HG03097 (cell line): ENCODE results near the gene RNF169.
"Not testable (repeated sequence)": the region's sequence is repeated elsewhere in the genome, so short reads cannot be mapped to it uniquely, and the experiment has no call there.

Experiments used
- ATAC-seq: cut with Tn5 transposase; IDR thresholded peaks from one replicate; pipeline ENCODE4 v1.9.1; 2021; ENCODE audit not compliant: unreplicated experiment, low FRiP score

RNF169 gene

DNA sequence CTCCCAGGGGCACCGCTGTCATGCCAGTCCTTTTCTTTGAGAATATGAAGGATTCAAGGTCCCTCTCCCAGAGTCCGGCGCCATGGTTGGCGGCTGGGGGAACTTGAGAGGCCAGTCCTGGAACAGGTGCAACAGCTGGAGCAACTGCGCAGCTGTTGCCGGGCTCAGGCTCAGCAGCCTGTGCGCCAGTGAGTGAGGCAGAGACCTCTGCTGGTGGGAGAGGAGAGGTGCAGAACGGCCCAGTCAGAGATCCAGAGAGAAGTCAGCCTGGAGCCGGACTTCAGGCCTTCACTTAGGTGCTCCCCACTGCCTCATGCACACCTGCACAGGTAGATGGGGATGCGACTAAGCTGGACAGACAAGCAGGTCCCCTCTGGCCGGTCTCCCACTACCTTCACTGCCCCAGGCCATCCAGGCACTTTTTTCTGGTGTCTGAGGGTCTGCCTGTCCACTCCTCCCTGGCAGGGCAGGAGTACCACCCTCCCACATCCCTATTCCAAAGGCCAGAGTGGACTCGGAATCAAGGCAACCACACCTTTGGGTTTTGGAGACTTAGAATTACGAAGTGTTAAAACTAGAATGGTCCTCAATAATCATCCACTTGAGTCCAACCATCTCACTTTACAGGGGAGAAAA lies 22.0 kb upstream of the RNF169 start:
- ATAC-seq = peak; percentile 50

DNA sequence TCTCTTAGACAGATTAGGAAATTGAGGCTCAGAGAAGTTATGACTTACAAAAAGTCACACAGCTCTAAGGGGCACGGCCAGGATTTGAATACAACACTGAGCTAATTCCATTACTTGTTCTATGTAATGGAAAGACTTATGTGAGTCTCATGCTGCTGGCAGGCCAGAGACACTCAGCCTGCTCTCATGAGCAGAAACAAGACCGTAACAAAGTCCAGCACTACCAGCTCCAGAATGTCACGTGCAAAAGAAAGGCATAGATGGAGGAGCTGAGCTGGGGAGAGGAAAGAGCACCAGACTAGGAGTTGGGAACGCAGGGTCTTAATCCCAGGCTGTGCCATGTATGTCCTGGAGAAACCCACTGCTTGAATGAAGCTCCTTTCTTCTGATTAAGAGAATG lies 19.3 kb upstream of the RNF169 start:
- no peak for ATAC-seq

DNA sequence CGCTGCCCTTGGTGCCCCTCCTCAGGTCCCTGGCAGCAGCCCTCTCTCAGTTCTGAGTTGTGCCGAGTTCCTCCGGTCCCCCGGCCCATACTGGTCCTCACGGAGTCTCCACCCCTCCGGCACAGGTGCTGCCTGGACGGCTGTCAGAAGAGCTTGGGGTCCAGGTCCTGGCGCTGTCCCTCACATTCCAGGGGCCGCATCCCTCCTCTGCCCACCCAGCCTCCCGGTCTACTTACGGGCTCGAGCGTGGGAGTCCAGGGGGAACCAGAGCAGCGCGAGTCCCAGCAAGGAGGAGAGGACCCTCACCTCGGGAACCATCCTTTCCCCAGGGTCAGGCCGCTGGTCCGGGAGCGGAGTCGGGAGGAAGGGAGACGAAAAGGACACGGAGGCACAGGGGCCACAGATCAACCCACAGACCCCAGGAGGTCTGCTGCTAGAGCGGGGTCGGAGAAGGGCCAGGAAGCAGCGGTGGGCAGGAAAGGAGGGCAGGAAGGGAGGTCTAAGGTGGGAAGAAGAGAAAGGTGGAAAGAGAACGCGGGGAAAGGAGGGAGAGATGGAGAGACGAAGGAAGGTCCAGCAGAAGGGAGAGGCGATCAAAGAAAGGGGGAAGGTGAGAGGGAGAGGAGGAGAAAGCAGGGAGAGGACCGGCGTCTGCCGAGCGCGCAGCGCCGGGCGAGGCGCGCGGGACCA lies 17.9 kb upstream of the RNF169 start:
- ATAC-seq = no peak

DNA sequence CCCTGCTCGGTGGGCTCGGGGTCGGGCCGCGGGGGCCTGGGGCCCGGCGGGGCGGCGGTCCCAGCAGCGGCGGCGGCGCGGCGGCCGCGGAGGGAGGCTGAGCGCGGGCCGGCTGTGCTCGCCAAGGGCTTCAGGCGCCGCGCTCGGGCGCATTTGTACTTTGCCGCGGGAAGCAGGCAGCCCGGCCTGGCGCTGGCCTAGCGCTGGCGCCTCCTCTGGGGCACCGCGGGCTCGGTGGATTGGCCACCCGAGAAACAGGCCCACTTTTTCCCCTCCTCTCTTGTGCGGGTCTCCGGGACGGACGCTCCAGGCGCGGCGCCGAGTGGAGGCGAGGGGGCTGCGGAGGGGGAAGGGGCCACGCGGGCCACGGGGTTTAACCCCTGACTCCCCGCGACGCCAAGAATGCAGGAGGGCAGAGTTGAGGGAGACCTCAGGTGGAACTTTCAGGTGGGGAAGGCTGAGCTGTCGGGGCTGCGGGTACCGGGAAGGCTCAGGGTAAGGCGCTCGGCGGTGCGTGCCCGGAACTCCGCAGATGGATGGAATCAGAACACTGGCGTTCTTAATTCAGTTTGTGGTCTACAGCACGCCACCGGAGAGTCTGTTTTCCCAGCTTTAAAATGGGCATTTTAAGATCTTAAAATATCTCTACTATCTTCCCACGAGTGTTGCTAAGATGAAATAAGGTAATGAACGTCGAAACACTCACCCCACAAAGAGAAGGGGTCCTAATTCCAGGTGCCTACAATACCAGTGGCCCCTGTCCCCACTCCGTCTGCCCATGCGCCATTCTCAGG lies 17.2 kb upstream of the RNF169 start, which contains the start of gene CHRDL2:
Gene CHRDL2 (minus strand): TSS at position 126 of the 794 bp plus-strand sequence. CDS start 538 bp downstream, outside the sequence.
- no peak for ATAC-seq

DNA sequence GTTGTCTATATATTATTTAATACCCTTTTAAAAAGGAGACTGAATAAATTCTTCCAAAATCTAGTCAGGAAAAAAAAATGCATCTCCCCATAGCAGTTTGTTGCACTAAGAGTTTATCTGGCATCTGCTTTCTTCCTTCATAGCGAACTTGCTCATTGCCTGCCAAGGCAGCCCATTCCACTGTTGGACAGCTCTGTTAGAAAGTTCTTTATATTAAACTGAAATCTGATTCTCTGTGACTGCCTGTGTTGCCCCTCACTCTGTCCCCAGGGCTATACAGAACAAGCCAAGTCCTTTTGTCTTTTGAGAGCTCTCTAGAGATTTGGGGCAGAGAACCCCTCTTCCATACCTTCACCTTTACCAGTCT lies 14.1 kb upstream of the RNF169 start:
- ATAC-seq = no peak

DNA sequence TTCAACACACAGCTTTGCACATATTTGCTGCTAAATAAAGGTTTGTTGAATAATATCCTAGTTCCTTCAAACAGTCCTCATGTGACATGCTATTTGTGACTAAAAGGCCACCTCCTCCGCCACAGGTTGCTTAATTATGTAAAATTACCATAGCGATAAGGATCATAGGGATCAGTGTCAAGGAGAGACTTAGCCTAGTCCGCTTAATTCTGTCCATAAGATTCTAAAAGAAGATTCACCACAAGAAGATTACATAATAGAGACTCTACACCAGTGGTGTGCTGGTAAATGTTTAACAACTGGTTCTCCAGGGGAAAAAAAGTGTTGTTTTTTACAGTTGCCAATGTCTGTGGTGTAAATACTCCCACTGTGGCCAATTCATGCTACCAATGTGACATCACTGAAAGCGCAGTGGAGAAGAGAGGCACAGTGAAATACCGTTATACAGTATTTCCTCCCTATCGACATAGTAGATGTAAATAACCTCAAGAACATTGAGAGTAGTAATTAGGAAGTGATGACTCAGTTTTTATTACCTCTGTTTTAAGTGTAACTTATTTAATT lies 13.2 kb upstream of the RNF169 start:
- no peak for ATAC-seq

DNA sequence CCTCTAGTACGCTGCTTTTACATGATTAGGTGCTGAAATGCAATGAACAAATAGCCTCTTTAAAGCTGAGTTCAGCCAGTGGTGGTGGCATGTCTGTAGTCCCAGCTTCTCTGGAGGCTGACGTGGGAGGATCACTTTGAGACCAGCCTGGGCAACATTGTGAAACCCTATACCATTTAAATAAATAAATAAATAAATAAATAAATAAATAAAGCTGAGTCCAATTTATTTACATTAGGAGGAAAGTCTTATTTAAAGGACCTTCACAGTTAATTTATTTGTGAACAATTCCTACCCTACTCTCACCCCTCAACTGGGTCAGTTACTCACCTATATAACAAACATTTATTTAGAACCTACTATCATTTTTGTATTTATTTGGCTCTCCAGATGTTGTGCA lies 12.6 kb upstream of the RNF169 start:
- ATAC-seq = no peak

DNA sequence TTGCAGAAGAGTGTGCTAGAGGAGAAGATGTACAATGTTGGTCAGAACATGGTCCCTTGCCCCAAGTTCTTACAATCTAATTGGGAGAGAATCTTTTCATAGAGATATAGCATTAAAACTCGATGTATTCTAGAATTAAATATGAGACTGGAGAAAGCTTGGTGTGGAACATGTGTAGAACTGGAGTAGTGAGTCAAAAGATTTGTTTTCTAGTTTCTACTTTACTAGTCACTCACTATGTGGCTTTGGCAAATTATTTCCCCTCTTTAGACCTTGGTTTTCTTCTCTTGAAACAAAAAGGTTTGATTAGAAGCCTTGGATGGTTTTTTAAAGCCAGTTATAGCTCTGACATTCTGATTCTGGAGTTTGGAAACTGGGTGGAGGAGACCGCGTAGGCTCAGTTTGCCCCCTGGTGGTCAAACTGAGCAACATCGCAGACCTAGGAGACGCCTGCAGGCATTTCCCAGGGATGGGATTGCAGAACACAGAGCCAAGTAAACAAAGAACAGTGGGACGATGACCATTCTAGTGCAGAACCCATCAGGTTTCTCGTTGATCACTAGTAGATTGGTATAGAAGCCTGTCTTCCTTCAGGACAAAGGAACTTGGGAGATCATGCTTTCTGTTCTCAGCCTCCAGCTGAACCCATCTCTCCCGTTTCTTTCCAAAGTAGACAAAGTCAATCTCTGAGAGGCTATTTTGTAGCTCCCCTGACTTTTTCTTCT lies 8.9 kb upstream of the RNF169 start:
- ATAC-seq = no peak

DNA sequence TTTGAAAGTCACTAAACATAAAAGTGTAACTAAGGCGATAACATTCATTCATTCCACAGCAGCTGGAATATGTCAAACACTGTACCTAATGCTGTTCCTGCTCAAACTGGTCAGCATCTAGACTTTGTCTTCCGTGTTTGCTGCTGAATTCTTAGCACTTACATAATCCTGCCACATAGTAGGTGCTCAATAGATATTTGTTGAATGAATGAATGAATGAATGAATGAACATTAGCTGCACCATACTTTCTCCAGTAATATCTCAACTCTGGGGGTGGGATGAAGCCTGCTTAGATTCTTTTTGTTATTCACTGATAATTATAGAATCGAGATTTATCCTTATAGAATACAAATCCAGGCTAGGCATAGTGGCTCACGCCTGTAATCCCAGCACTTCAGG lies 6.6 kb upstream of the RNF169 start:
- ATAC-seq = no peak

DNA sequence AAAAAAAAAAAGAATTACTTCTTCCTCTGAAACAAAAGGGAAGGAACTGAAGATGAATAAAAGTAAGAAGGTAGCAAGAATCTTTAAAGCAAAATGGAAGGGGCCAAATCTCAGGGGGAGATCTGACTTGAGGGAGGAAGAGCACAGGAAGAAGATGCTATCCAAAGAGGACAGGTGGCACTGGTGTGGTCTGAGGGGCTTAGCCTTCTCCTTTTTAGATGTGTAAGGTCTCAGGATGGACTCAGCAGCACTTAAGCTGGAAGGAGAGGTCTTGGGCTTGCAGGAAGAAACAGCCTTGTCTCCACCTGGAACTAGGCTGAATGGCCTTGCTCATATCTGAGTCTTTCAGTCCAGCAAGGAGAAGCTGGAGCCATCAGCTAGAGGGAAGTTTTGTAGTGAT lies 5.0 kb upstream of the RNF169 start:
- ATAC-seq = no peak

DNA sequence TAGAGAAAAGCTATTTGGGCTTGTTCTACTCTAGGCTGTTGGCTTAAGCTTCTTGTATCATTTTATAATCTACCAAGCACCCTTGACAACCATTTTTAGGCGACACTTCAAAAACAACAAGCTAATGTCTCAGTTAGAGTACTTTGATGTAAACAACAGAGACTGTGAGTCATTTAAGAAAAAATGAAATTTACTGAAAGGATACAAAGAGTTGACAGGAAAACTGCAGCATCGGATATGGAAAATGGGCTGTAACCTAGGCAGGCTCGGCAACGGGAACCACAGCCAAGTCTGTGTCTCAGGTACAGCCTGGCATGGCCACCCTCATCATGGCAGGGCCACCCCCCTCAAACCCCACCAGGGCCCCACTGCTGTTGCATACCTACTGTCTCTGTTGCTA lies 4.4 kb upstream of the RNF169 start:
- ATAC-seq = no peak

DNA sequence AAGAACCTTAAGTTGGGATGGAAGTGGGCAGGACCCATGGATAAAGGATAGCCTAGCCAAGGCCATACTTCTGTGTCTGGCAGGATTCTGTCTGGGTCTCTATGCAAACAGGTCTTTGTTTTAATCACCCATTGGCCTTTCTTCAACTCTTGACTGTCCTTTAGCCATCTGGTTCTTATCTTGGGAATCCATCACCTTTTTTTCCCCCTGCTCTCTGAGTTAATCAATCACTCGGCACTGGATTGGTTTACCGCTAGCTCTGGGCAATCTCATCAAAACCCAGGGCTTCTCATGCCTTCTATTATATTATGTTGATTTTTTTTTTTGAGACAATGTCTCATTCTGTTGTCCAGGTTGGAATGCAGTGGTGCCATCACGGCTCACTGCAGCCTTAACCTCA lies 1.8 kb upstream of the RNF169 start:
- no peak for ATAC-seq

DNA sequence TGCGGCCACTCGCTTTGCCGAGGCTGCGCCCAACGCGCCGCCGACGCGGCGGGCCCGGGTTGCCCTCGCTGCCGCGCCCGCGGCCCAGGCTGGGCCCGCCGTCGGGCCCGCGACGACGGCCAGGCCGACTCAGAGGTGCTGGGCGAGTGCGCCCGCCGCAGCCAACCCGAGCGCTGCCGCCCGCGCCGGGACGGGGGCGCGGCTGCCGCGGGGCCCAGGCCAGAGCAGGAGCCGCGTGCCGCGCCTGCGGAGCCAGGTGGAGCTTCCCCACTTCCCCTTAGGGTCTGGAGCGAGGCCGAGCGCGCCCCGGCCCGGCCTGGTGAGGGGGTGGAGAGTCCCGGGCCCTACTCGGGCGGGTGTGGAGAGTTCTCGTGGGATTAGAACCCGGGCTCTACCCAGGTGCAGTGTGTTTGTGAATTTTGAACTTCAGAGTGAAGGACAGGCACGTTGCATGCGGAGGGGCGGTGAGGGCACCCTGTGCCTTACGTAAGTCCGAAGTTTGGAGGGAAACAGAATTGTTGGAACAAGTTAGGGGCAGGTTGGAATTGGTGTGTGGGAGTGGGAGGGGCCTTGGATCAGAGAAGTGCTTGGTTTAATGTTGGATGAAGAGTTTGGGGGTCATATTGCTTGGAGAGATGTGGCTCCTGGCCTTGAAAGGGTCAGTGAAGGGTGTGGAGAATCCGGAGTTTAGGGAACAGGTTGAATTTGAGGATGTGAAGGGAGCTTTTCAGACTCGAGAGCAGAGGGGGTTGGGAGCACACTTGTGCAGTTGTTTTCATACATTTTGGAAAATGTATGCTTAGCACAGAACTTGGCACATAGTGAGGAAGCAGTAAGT lies 697 bp downstream of the RNF169 start:
- ATAC-seq = peak; percentile 34

DNA sequence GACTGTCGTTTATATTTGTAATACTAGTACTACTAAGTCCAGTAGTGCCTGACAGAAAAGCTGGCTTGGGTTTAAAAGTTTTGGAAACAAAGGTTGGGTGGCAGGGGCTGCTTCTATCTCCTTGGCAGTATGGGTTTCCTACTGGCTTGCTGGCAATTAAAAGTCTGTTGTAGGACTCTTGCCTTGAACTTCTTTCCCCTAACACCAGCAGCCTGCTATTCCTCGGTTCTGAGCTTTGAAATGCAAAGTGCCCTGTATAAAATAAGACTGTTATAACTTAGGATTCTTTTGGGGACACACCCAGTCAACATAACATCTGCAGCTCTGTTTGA lies 1.3 kb downstream of the RNF169 start:
- no peak for ATAC-seq

DNA sequence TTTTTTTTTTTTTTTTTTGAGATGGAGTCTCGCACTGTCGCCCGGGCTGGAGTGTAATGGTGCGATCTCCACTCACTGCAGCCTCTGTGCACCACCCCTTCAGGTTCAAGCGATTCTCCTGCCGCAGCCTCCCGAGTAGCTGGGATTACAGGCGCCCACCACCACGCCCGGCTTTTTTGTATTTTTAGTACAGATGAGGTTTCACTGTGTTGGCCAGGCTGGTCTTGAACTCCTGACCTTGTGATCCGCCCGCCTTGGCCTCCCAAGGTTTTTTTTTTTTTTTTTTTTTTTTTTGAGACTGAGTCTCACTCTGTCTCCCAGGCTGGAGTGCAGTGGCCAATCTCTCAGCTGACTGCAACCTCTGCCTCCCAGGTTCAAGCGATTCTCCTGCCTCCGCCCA lies 1.9 kb downstream of the RNF169 start:
- not testable (repeated sequence) for ATAC-seq

DNA sequence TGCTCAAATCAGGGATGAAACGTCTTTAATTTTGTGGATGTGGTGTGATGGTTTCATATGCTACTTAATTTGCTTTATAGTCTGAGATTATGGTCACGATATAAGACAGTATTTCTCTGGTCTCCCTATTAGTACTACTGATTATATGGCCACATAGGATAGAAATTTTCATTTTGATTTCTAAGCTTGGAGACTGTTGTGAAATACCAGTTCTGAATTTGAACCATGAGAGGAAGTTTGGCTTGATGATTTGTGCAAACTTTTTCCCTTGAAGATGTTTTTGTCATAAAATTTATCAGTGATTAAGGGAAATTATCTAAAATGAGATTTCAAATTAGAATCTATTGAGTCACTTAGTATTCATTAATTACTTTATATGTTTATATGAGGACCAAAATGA lies 2.7 kb downstream of the RNF169 start:
- ATAC-seq = no peak

DNA sequence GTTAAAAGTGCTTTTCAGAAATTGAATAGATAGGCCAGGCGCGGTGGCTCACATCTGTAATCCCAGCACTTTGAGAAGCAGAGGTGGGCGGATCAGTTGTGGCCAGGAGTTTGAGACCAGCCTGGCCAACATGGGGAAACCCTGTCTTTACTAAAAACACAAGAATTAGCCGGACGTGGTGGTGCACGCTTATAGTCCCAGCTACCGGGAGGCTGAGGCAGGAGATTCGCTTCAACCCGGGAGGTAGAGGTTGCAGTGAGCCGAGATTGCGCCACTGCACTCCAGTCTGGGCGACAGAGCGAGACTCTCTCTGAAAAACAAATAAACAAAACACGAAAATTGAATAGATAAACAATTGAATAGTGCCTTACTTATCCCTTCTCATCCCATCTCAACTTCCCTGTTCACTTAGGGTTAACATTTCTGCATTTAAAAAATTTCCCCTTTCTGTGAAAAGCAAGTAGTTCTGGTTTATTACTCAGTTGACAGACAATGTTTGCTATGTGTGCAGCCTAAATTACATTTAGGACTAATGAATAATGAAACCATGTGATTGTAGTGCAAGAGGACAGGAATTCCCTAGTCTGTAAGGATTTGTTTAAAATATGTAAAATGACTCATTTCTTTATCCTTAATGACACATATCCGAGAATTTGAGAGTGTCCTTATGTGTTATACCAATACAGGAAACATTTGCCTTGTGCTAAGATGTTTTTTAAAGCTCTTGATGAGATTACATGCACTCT lies 6.0 kb downstream of the RNF169 start:
- ATAC-seq = no peak

DNA sequence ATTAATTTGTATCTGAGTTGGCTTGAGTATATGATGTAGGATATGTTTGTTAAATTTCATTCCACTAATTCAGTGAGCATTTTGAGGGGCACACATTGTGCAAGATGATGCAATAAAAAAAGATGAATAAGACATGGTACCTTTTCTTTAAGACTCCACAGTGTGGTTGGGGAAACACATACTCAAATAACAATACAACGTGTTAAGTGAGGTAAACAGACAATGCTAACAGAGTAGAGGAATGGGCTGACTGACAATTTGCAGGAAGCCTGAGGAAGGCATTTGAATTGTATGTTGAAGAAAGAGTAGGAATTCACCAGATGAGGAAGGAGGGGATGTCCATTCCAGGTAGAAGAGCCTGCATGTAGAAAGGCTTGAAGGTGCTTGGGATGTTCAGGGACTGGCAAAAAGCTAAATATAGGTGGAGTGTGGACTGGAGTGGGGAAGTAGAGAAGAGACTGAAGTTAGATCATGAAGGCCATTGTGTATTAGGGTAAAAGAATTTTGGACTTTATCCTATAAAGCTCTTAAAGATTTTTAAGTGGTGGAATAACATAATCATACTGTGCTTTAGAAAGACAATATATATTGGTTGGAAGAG lies 6.8 kb downstream of the RNF169 start:
- ATAC-seq = no peak

DNA sequence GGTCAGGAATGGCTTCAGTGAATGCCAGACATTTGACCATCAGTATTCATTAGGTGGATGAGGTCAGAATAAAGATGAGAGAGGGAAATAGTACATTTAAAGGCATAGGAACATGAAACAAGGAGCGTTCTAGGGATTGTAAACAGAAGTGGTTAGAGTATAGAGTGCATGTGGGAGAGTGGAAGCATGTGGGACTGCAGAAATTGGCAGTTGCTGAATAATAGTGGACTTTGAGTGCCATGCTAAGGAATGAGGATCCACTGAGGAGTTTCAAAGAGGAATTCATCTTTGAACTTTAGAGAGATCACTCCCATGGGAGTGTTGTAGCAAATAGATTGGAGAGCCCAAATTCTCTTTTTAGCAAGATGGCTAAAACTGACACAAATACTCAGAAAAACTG lies 7.9 kb downstream of the RNF169 start:
- ATAC-seq = no peak
